ENCODE data around the gene C5orf15.

DNA sequence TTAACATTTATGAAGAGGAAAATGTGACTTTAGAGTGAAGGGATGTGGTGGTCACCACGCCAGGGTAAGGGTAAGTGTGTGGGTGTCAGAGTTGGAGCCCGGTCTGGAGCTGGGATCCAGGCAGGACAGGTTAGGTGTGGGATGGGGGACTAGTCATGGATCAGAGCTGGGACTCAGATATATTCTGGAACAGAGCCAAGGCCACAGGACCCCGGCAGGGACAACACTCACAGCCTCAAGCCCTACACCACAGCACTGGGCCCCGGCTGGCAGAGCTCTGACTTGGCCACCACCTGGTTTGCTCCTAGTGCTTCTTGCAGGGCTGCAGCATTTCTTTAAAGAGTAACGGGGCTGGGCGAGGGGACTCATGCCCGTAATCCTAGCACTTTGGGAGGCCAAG is 47.4 kb downstream of the C5orf15 start:
- no peak for TF ChIP-seq POLR2A (IDR thresholded peaks at IDR 0.05; ENCODE audit: low read length)
- no peak for TF ChIP-seq GATA1 (IDR thresholded peaks at IDR 0.05; ENCODE audit: low read depth, low read length)
